ENCODE data around the gene UTP20.

Gene UTP20

DNA sequence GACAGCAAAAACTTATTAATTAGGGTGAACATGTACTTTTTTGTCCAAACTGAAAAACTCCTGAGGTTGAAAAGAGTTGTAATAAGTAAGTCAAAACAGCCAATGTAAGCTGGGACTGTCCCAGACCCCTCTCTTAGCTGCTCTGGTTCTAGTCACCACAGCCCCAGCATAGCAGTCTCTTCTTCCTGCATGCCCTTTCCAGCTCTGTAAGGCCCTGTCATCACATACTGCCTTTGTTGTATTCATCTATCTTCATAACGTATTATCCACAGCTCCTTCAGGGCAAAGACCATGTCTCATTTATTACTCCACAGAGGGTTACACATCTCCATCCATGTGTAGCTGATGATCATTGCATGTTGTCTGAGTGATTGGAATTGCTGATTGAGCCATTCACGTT is 56.5 kb downstream of the UTP20 start:
- DNase-seq (ENCODE audit: low read depth): no peak
- TF ChIP-seq, protein P1, sequence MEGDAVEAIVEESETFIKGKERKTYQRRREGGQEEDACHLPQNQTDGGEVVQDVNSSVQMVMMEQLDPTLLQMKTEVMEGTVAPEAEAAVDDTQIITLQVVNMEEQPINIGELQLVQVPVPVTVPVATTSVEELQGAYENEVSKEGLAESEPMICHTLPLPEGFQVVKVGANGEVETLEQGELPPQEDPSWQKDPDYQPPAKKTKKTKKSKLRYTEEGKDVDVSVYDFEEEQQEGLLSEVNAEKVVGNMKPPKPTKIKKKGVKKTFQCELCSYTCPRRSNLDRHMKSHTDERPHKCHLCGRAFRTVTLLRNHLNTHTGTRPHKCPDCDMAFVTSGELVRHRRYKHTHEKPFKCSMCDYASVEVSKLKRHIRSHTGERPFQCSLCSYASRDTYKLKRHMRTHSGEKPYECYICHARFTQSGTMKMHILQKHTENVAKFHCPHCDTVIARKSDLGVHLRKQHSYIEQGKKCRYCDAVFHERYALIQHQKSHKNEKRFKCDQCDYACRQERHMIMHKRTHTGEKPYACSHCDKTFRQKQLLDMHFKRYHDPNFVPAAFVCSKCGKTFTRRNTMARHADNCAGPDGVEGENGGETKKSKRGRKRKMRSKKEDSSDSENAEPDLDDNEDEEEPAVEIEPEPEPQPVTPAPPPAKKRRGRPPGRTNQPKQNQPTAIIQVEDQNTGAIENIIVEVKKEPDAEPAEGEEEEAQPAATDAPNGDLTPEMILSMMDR (IDR thresholded peaks at IDR 0.05; ENCODE audit: low read depth, low read length, missing control alignments): no peak
- H3K4me3 ChIP-seq (ENCODE audit: low read depth, low read length): no peak overlapping the region

DNA sequence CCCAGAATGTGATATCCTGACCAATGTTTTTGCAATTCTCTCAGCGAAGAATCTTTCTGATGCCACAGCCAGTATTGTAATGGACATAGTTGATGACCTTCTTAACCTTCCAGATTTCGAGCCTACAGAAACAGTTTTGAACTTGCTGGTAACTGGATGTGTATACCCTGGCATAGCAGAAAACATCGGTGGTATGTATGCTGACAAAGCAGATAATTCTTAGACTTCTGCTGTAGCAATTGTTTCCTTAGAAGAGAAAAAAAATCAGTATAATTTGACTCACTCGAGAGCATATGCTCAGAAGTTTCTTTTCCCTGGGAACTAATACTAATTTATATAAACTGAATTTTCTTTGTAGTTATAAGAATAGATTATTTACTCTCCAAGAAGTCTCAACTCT is 58.2 kb downstream of the UTP20 start:
- no peak for DNase-seq (ENCODE audit: low read depth)
- no peak overlapping the region for H3K4me3 ChIP-seq (ENCODE audit: low read depth, low read length)
- TF ChIP-seq, protein P1 (IDR thresholded peaks at IDR 0.05; ENCODE audit: low read depth, low read length, missing control alignments): no peak

DNA sequence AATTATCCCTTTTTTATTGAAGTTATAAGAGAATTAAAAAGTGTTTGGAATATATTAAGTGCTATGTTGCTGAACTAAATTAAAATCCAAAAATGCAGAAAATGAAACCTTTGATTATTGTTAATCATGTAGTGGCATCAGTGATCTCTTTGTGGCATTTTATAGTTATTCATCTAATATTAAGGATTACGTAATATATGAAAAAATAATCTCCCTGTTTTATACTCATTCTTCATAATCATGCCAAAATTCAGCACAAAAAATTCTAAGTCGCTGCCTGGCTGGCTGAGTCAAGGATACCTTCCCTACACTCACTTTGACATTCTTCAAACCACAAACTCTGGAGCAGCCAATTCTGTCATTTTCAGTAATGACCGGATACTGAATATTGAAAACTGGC is 64.0 kb downstream of the UTP20 start:
- no peak for DNase-seq (ENCODE audit: low read depth)
- TF ChIP-seq, protein P1 (IDR thresholded peaks at IDR 0.05; ENCODE audit: low read depth, low read length, missing control alignments): no peak
- no peak overlapping the region for H3K4me3 ChIP-seq (ENCODE audit: low read depth, low read length)

DNA sequence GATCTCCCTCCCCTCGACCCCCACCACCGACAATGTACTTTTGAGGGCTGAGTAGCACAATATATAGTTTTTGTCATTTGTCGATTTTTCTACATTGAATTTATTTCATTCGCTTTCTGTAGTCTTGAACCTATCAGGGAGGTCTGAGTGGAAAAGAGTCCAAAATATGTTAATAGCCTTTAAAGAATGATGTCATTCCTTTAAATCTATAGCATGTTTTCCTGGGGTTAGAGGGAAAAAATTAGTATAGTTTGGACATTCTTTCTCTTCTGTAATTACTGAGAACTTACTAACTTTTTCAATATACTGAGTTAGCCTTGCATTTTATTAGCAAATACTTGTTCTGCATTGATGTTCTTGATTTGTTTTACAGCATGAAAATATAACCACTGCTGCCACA is 71.8 kb downstream of the UTP20 start:
- no peak for DNase-seq (ENCODE audit: low read depth)
- H3K4me3 ChIP-seq (ENCODE audit: low read depth, low read length): no peak overlapping the region
- TF ChIP-seq, protein P1 (IDR thresholded peaks at IDR 0.05; ENCODE audit: low read depth, low read length, missing control alignments): no peak

DNA sequence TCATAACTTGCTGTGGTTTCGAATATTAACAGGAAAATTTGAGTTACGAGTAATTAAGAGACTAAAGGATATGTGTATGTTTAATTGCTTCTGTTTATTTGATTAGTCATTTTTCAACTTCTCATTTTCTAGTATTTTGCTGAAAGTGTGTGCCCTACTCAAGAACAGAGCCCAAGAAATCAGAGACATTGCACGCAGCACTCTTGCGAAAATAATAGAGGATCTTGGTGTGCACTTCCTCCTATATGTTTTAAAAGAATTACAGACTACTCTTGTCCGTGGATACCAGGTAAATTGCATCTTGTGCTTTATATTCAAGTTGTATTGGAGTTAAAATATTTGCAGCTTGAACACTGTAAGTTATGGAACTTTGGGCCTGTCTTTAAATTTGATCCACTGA is 76.9 kb downstream of the UTP20 start:
- TF ChIP-seq, protein P1 (IDR thresholded peaks at IDR 0.05; ENCODE audit: low read depth, low read length, missing control alignments): no peak
- H3K4me3 ChIP-seq (ENCODE audit: low read depth, low read length): no peak overlapping the region
- DNase-seq (ENCODE audit: low read depth): no peak

DNA sequence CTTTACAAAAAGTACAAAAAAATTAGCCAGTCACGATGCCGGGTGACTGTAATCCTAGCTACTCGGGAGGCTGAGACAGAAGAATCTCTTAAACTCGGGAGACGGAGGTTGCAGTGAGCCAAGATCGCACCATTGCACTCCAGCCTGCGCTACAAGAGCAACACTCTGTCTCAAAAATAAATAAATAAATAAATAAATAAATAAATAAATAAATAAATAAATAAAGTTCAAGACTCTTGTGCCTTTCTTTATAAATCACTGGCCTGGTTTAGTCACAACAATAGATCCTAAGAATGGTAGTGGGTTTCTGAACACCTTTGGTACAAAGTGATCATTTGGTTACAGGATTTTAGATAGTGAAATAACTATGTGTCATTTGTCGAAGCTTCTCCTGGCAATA is 81.5 kb downstream of the UTP20 start:
- no peak for DNase-seq (ENCODE audit: low read depth)
- H3K4me3 ChIP-seq (ENCODE audit: low read depth, low read length): no peak overlapping the region
- TF ChIP-seq, protein P1 (IDR thresholded peaks at IDR 0.05; ENCODE audit: low read depth, low read length, missing control alignments): no peak

DNA sequence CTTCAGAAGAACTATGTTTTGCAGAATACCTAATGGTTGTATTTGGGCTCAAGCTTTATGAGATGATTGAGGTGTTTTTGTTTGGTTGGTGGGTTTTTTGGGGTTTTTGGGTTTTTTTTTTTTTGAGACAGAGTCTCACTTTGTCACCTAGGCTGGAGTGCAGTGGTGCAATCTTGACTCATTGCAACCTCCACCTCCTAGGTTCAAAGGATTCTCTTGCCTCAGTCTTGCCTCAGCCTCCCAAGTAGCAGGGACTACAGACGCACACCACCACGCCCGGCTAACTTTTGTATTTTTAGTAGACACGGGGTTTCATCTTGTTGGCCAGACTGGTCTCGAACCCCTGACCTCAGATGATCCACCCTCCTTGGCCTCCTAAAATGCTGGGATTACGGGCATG is 88.1 kb downstream of the UTP20 start:
- TF ChIP-seq, protein P1 (IDR thresholded peaks at IDR 0.05; ENCODE audit: low read depth, low read length, missing control alignments): no peak
- H3K4me3 ChIP-seq (ENCODE audit: low read depth, low read length): no peak overlapping the region

More for the DNA sequence above, 88.1 kb downstream of the UTP20 start:
- DNase-seq (ENCODE audit: low read depth): no peak

Measured in GM12864 (cell line).